KMS-11 (cell line): Measurements from ENCODE around the gene HSPH1.

Experiments used
- H2AFZ ChIP-seq: fragments of 200-600 bp; sonication (generic); 2 replicates; pipeline ENCODE4 v1.6.1; 2016; ENCODE audit warnings: antibody characterized with exemption, mixed run types, low read depth
- H3K27ac ChIP-seq: fragments of 200-600 bp; sonication (generic); 2 replicates; pipeline ENCODE4 v1.6.1; 2016; ENCODE audit warnings: mild to moderate bottlenecking, mixed run types
- H3K27me3 ChIP-seq: fragments of 200-600 bp; sonication (generic); 2 replicates; pipeline ENCODE4 v1.6.1; 2017; ENCODE audit warnings: mild to moderate bottlenecking, low read depth, mixed run types, moderate library complexity; ENCODE audit not compliant: insufficient read depth
- H3K36me3 ChIP-seq: fragments of 200-600 bp; sonication (generic); 2 replicates; pipeline ENCODE4 v1.6.1; 2017; ENCODE audit warnings: mild to moderate bottlenecking, mixed run types; ENCODE audit not compliant: insufficient read depth
- H3K4me1 ChIP-seq: fragments of 200-600 bp; sonication (generic); 2 replicates; pipeline ENCODE4 v1.6.1; 2016; ENCODE audit warnings: mild to moderate bottlenecking, low read depth, mixed run types; ENCODE audit not compliant: poor library complexity, severe bottlenecking
- H3K4me2 ChIP-seq: fragments of 200-600 bp; sonication (generic); 2 replicates; pipeline ENCODE4 v1.7.0; 2016; ENCODE audit warnings: mild to moderate bottlenecking, mixed run types
- H3K4me3 ChIP-seq: fragments of 200-600 bp; sonication (generic); IDR thresholded peaks from 2 replicates; pipeline ENCODE4 v1.6.1; 2017; ENCODE audit warnings: low read depth, low read length, mixed read lengths; ENCODE audit not compliant: insufficient read depth
- H3K79me2 ChIP-seq: fragments of 200-600 bp; sonication (generic); 2 replicates; pipeline ENCODE4 v1.6.1; 2016; ENCODE audit warnings: low read depth, mixed run types; ENCODE audit not compliant: insufficient read depth
- H3K9ac ChIP-seq: fragments of 200-600 bp; sonication (generic); 2 replicates; pipeline ENCODE4 v1.6.1; 2016; ENCODE audit warnings: mild to moderate bottlenecking, mixed run types
- H4K20me1 ChIP-seq: fragments of 200-600 bp; sonication (generic); 2 replicates; pipeline ENCODE4 v1.6.1; 2016; ENCODE audit warnings: mild to moderate bottlenecking, mixed run types; ENCODE audit not compliant: insufficient read depth
- TF ChIP-seq, protein P1 (sequence below): fragments of 200-600 bp; sonication (generic); conservative IDR thresholded peaks from 2 replicates; pipeline ENCODE4 v1.6.1; 2017; ENCODE audit warnings: low read depth, mild to moderate bottlenecking, antibody characterized with exemption, low read length, moderate library complexity, mixed read lengths

The HSPH1 gene

DNA sequence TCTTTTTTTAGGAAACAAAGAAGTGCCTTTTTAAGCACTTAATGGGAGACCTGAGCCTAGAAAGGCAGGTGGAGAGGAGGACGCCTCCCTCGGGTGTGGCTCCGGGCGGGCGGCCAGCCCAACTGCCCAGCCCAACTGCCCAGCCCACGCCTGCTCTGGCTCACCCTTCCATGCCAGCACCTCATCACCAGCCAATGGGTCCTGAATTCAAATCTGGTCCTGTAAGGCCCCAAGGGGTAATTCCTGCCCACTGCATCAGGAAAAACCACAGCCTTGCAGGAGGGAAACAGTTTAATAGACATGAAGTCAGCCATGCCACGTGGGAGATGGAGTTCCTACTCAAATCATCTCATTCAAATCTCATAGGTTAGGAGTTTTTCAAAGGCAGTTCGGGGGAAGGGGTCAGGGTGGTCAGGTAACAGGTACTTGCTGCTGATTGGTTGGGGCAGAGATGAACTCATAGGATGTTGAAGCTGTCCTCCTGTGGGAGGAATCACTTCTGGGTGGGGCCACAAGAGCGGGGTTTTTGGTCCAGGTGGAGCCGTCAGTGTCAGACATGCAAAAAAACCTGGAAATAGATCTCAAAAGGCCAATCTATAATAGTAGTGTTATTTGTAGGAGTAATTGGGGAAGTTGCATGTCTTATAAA, 64.9 kb downstream of the HSPH1 start:
- Histone ChIP-seq H3K27me3 (no peaks in the 10 kb centered on the region), H3K9ac (no peak overlapping the region), H3K36me3 (no peaks in the 10 kb centered on the region), H4K20me1 (no peaks in the 10 kb centered on the region), H3K27ac (no peak overlapping the region), H3K79me2 (no peaks in the 10 kb centered on the region), H2AFZ (no peak overlapping the region), H3K4me1 (no peaks in the 10 kb centered on the region), H3K4me2 (no peak overlapping the region), H3K4me3 (no peak overlapping the region)
- TF ChIP-seq, protein P1, sequence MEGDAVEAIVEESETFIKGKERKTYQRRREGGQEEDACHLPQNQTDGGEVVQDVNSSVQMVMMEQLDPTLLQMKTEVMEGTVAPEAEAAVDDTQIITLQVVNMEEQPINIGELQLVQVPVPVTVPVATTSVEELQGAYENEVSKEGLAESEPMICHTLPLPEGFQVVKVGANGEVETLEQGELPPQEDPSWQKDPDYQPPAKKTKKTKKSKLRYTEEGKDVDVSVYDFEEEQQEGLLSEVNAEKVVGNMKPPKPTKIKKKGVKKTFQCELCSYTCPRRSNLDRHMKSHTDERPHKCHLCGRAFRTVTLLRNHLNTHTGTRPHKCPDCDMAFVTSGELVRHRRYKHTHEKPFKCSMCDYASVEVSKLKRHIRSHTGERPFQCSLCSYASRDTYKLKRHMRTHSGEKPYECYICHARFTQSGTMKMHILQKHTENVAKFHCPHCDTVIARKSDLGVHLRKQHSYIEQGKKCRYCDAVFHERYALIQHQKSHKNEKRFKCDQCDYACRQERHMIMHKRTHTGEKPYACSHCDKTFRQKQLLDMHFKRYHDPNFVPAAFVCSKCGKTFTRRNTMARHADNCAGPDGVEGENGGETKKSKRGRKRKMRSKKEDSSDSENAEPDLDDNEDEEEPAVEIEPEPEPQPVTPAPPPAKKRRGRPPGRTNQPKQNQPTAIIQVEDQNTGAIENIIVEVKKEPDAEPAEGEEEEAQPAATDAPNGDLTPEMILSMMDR: no peak

DNA sequence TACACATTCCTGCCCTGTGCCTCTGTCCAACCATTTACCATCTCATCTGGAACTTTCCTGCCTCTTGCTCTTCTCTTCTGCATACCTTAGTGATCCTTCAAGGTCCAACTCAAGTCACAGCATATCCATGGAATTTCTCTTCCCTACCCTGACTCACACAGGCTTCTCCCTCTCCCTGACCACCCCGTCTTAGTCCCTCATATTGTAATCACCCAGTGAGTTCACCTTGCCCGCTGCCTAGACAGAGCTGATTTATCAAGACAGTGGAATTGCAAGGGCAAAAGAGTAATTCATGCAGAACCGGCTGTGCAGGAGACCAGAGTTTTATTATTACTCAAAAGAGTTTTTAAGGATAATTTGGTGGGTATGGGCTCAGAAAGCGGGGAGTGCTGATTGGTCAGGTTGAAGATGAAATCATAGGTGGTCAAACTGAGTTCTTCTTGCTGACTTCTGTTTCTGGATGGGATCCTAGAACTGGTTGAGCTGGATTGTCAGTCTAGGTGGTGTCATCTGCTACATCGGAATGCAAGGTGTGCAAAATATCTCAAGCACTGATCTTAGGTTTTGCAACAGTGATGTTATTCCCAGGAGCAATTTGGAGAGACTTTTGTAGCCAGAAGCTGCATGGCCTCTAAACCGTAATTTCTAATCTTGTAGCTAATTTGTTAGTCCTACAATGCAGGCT, 67.2 kb downstream of the HSPH1 start:
- Histone ChIP-seq H3K9ac (no peak overlapping the region), H3K4me2 (no peak overlapping the region), H3K36me3 (no peaks in the 10 kb centered on the region), H3K4me3 (no peak overlapping the region), H3K4me1 (no peaks in the 10 kb centered on the region), H3K27ac (no peak overlapping the region), H2AFZ (no peak overlapping the region), H3K27me3 (no peaks in the 10 kb centered on the region), H3K79me2 (no peaks in the 10 kb centered on the region), H4K20me1 (no peaks in the 10 kb centered on the region)
- TF ChIP-seq, protein P1: no peak

DNA sequence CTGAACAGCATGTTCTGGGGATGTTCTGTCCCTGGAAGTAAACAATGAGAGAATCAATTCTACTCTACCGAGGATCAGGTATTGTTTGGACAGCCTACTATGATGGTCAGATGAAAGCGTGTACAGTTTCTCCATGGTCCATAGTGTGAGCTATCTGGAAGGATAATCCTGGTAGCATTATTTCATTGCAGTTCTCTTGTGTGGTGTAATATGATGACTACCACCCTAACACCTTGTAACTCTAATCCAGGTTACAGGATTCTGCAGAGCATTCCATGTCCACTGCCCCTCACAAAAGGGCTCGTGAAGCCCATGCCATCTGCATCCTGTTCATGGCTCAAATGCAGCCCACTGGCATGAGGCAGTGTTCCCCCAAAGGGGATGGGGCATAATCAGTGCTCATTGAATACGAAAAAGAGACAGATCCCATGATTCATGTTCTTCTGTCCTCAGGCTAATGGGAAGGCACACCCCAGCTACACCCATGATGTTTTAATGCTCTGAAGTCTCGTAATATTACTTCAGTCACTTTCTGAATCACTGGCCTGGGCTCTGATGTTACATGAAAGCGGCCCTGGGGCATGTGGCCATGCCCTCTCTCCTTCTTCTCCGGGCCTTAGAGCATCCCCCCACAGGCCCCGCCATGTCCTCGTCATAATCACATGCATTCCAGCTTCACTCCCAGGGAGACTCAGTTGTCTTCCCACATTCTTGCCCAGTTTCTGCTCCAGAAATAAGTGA, 68.4 kb downstream of the HSPH1 start:
- no peaks in the 10 kb centered on the region for H3K36me3 ChIP-seq
- H3K79me2 ChIP-seq: no peaks in the 10 kb centered on the region
- no peak overlapping the region for H3K4me2 ChIP-seq
- TF ChIP-seq, protein P1: no peak
- H3K27ac ChIP-seq: no peak overlapping the region
- no peaks in the 10 kb centered on the region for H4K20me1 ChIP-seq
- no peaks in the 10 kb centered on the region for H3K27me3 ChIP-seq
- no peak overlapping the region for H3K9ac ChIP-seq
- H3K4me3 ChIP-seq: no peak overlapping the region
- H3K4me1 ChIP-seq: no peaks in the 10 kb centered on the region
- H2AFZ ChIP-seq: no peak overlapping the region

DNA sequence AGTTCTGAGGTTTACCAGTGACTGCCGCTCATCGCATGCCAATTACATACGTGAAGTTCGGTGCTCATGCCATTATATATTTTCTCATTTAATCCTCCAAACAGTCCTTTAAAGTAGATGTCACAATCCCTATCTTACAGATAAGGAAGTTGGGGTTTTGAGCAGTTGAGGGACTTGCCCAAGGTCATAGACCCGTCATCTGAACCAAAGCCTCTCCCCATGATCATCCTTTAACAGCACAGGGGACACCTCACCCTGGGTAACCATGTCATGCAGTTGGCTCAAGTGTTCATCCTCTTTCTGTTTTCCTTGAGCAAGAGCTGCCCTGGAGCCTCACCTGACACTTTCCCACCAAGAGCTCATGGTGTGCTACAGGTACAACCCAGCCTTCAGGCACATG, 69.1 kb downstream of the HSPH1 start:
- H3K79me2 ChIP-seq: no peaks in the 10 kb centered on the region
- TF ChIP-seq, protein P1: no peak
- H3K27ac ChIP-seq: no peak overlapping the region

More for the DNA sequence above, 69.1 kb downstream of the HSPH1 start:
- Histone ChIP-seq H2AFZ (no peak overlapping the region), H3K4me1 (no peaks in the 10 kb centered on the region), H3K9ac (no peak overlapping the region), H3K36me3 (no peaks in the 10 kb centered on the region), H3K4me2 (no peak overlapping the region), H3K4me3 (no peak overlapping the region), H4K20me1 (no peaks in the 10 kb centered on the region), H3K27me3 (no peaks in the 10 kb centered on the region)
